HCT116 (cell line): ENCODE data around the gene MAT2B. TPM values are rescaled to one million over a fixed set of nuclear protein-coding genes. Genes with fewer than 3 reads are reported as not detected.

Experiments
- ATAC-seq: fragments of 200-7000 bp; cut with Tn5 transposase; 2 replicates; pipeline ENCODE4 v1.9.1; 2020; ENCODE audit warnings: mild to moderate bottlenecking, moderate library complexity
- BruUV-seq: library from RNA; stranded (reverse); fragments of 400-500 nt; replicated peaks from 2 replicates; lab custom pipeline; 2021; lab: Mats Ljungman, UMichigan
- CTCF ChIA-PET: fragments of 300-600 bp; sonication (Branson Sonifier 250); formaldehyde crosslinking; loops from one replicate; lab custom pipeline; 2021; ENCODE audit warnings: antibody characterized with exemption; lab: Charles Lee
- POLR2A ChIA-PET: fragments of 300-600, 350-600 bp; sonication (Branson Sonifier 250); formaldehyde crosslinking; loops from one replicate; lab custom pipeline; 2021; ENCODE audit warnings: antibody characterized with exemption; lab: Charles Lee
- RAD21 ChIA-PET, 2 experiments: fragments of 300-600 bp; sonication (Branson Sonifier 250); formaldehyde crosslinking; loops; one replicate each; lab custom pipeline; 2023; ENCODE audit warnings: low total read pairs in 2 of 2; ENCODE audit not compliant: uncharacterized antibody in 2 of 2, unreplicated experiment in 2 of 2, low non-redundant PET in 1 of 2; lab: Charles Lee
- DNase-seq: peaks from one replicate; pipeline ENCODE4 v3.0.0-alpha.2; 2010; ENCODE audit warnings: low read depth, low spot score
- H2AFZ ChIP-seq: fragments of 200-600 bp; shearing (Covaris generic), sonication (generic); 2 replicates; pipeline ENCODE4 v1.6.1; 2017; ENCODE audit warnings: low read depth, mixed run types, mixed read lengths, antibody characterized with exemption, low read length; ENCODE audit not compliant: poor library complexity, severe bottlenecking
- H3K27ac ChIP-seq: 2 replicates; pipeline ENCODE4 v1.5.1; 2012; ENCODE audit warnings: low read depth, low read length
- H3K27me3 ChIP-seq: fragments of 200-600 bp; sonication (generic); 2 replicates; pipeline ENCODE4 v1.6.1; 2016; ENCODE audit warnings: mixed run types, low read length, mixed read lengths; ENCODE audit not compliant: insufficient read depth
- H3K36me3 ChIP-seq, 2 experiments: fragments of 200-500 bp in 1 of 2; fragments of 200-600 bp in 1 of 2; sonication (Bioruptor generic) in 1 of 2; sonication (generic) in 1 of 2; 2 replicates each; pipeline versions ENCODE4 v1.5.1 to v1.6.1; 2014 to 2016; ENCODE audit warnings: low read length in 2 of 2, inconsistent platforms in 1 of 2, mixed read lengths in 1 of 2, mixed run types in 1 of 2; ENCODE audit not compliant: insufficient read depth in 2 of 2, control insufficient read depth in 1 of 2
- H3K4me1 ChIP-seq, 2 experiments: fragments of 200-600 bp in 1 of 2; sonication (generic) in 1 of 2; 2 replicates each; pipeline versions ENCODE4 v1.5.1 to v1.6.1; 2012 to 2017; ENCODE audit warnings: low read length in 2 of 2, inconsistent platforms in 1 of 2, mild to moderate bottlenecking in 1 of 2, mixed read lengths in 1 of 2, mixed run types in 1 of 2, moderate library complexity in 1 of 2; ENCODE audit not compliant: insufficient read depth in 2 of 2, control insufficient read depth in 1 of 2
- H3K4me2 ChIP-seq: fragments of 200-600 bp; sonication (generic); 2 replicates; pipeline ENCODE4 v1.6.1; 2017; ENCODE audit warnings: mixed run types, low read length, mixed read lengths
- H3K4me3 ChIP-seq, 2 experiments: fragments of 200-600 bp in 1 of 2; sonication (generic) in 1 of 2; replicated peaks in 1 of 2; 2 replicates each; pipeline ENCODE4 v1.5.1; 2011 to 2016; ENCODE audit warnings: low read length in 2 of 2, control low read depth in 1 of 2, low read depth in 1 of 2, mild to moderate bottlenecking in 1 of 2, mixed read lengths in 1 of 2, mixed run types in 1 of 2
- H3K79me2 ChIP-seq: fragments of 200-600 bp; sonication (generic); 2 replicates; pipeline ENCODE4 v1.6.1; 2017; ENCODE audit warnings: mild to moderate bottlenecking, mixed run types, low read length, moderate library complexity, mixed read lengths; ENCODE audit not compliant: insufficient read depth
- H3K9ac ChIP-seq: fragments of 200-600 bp; sonication (generic); 2 replicates; pipeline ENCODE4 v1.6.1; 2016; ENCODE audit warnings: low read length, mixed read lengths
- H3K9me2 ChIP-seq: fragments of 200-600 bp; sonication (generic), shearing (Covaris generic); 2 replicates; pipeline ENCODE4 v1.6.1; 2017; ENCODE audit warnings: mixed run types, mild to moderate bottlenecking, moderate library complexity; ENCODE audit not compliant: insufficient read depth
- H3K9me3 ChIP-seq, 2 experiments: fragments of 200-500 bp in 1 of 2; fragments of 200-600 bp in 1 of 2; sonication (Bioruptor generic) in 1 of 2; sonication (generic) in 1 of 2; 2 replicates each; pipeline ENCODE4 v1.6.1; 2014 to 2017; ENCODE audit warnings: low read length in 2 of 2, mixed read lengths in 2 of 2, inconsistent platforms in 1 of 2, low read depth in 1 of 2, mild to moderate bottlenecking in 1 of 2, mixed run types in 1 of 2, moderate library complexity in 1 of 2; ENCODE audit not compliant: control insufficient read depth in 1 of 2, insufficient read depth in 1 of 2
- H4K20me1 ChIP-seq: fragments of 200-600 bp; sonication (generic), shearing (Covaris generic); 2 replicates; pipeline ENCODE4 v1.6.1; 2017; ENCODE audit warnings: mixed run types, mild to moderate bottlenecking, moderate library complexity; ENCODE audit not compliant: insufficient read depth
- CEBPB ChIP-seq: IDR thresholded peaks from 2 replicates; pipeline ENCODE4 v1.6.1; 2012; ENCODE audit warnings: low read depth
- ELF1 ChIP-seq: IDR thresholded peaks from 2 replicates; pipeline ENCODE4 v1.6.1; 2012; ENCODE audit warnings: low read depth, borderline replicate concordance
- MAX ChIP-seq: IDR thresholded peaks from 2 replicates; pipeline ENCODE4 v1.6.1; 2012
- POLR2A ChIP-seq: IDR thresholded peaks from 2 replicates; pipeline ENCODE4 v1.7.0; 2011; ENCODE audit warnings: borderline replicate concordance; ENCODE audit not compliant: insufficient read depth, insufficient read length; ENCODE audit errors: extremely low read depth
- RAD21 ChIP-seq: IDR thresholded peaks from 2 replicates; pipeline ENCODE4 v1.6.1; 2012; ENCODE audit warnings: low read depth, mild to moderate bottlenecking
- SIN3A ChIP-seq: IDR thresholded peaks from 2 replicates; pipeline ENCODE4 v1.6.1; 2012; ENCODE audit warnings: low read depth
- SP1 ChIP-seq: IDR thresholded peaks from 2 replicates; pipeline ENCODE4 v1.6.1; 2012; ENCODE audit warnings: low read depth
- YY1 ChIP-seq: IDR thresholded peaks from 2 replicates; pipeline ENCODE4 v1.6.1; 2011; ENCODE audit warnings: low read length, low read depth, moderate library complexity, mild to moderate bottlenecking; ENCODE audit not compliant: insufficient replicate concordance; ENCODE audit errors: extremely low read depth
- ZBTB33 ChIP-seq: IDR thresholded peaks from 2 replicates; pipeline ENCODE4 v1.6.1; 2011; ENCODE audit warnings: mild to moderate bottlenecking, low read length, moderate library complexity; ENCODE audit not compliant: insufficient replicate concordance; ENCODE audit errors: extremely low read depth
- ZFX ChIP-seq: fragments of 450-650 bp; IDR thresholded peaks from 2 replicates; pipeline ENCODE4 v1.6.1; 2017
- intact Hi-C: fragments of 100-400 bp; cut with micrococcal nuclease; formaldehyde crosslinking; loops from 2 replicates; pipeline ENCODE4 v1.10.0; 2022
- total RNA-seq: library from RNA; stranded (reverse); gene quantifications from one replicate; pipeline ENCODE4 v1.2.1, GENCODE V29; 2021; ENCODE audit not compliant: unreplicated experiment

Gene MAT2B
- total RNA-seq, 1 experiment from 2014 or later: 45.9 TPM

- ChIA-PET POLR2A (interaction anchor here (2.2 kb wide), 1 partner anchor 30 kb away, joined by 5 read pairs; the partner anchor contains the start of gene CCNG1), RAD21 (no interaction called here)
Observed at GRCh38 chr5:163467682-163468081, 37.7 kb upstream of the MAT2B start.

More at GRCh38 chr5:163467682-163468081, 37.7 kb upstream of the MAT2B start:
- Histone ChIP-seq H3K36me3 (peaks cover 27 to 40% of the 10 kb centered on the region in 2 experiments), H4K20me1 (no peaks in the 10 kb centered on the region), H3K9ac (no peak overlapping the region), H3K4me3 (no peak overlapping the region), H3K79me2 (peaks cover 55% of the 10 kb centered on the region), H3K27me3 (no peaks in the 10 kb centered on the region), H3K4me1 (peaks cover 0 to 3% of the 10 kb centered on the region in 2 experiments; a peak in 1 of 4 replicates), H3K9me2 (no peaks in the 10 kb centered on the region), H2AFZ (no peak overlapping the region), H3K9me3 (no peaks in the 10 kb centered on the region), H3K4me2 (no peak overlapping the region), H3K27ac (no peak overlapping the region)
- BruUV-seq: no TSS peak
- TF ChIP-seq CEBPB (no peak), YY1 (no peak), ZBTB33 (no peak), SP1 (no peak), ELF1 (no peak), POLR2A (no peak), SIN3A (no peak), MAX (no peak), ZFX (no peak), RAD21 (no peak)
- DNase-seq (no peak), ATAC-seq (no peak)
- intact Hi-C loops: no loop called here
- CTCF ChIA-PET: no interaction called here
